Erythroblast (primary cell): Measurements from ENCODE around the gene VSIG10.

Source experiments
- DNase-seq, 2 experiments: peaks; one replicate each; lab custom pipeline; 2025; lab: John Stamatoyannopoulos, UW
- GATA1 ChIP-seq: IDR thresholded peaks from 2 replicates; pipeline ENCODE4 v1.6.1; 2011; ENCODE audit warnings: low read depth, mild to moderate bottlenecking, control low read depth, low read length, moderate library complexity
- POLR2A ChIP-seq: IDR thresholded peaks from 2 replicates; pipeline ENCODE4 v1.6.1; 2011; ENCODE audit warnings: mild to moderate bottlenecking, low read length

VSIG10 gene

GRCh38 chr12:118061011-118061872 is 42.6 kb downstream of the VSIG10 start, which contains the start of gene WSB2:
WSB2 (minus strand) TSS chr12:118061179; CDS start chr12:118061048, 131 bp downstream.
- TF ChIP-seq POLR2A (peak; percentile 10), GATA1 (no peak)
- peak; percentile 78 to 84 for DNase-seq

- TF ChIP-seq GATA1 = no peak
- no peak for TF ChIP-seq POLR2A
- DNase-seq = peak; percentile 66 to 78
Observed at GRCh38 chr12:118060301-118061010, 43.4 kb downstream of the VSIG10 start.

DNA sequence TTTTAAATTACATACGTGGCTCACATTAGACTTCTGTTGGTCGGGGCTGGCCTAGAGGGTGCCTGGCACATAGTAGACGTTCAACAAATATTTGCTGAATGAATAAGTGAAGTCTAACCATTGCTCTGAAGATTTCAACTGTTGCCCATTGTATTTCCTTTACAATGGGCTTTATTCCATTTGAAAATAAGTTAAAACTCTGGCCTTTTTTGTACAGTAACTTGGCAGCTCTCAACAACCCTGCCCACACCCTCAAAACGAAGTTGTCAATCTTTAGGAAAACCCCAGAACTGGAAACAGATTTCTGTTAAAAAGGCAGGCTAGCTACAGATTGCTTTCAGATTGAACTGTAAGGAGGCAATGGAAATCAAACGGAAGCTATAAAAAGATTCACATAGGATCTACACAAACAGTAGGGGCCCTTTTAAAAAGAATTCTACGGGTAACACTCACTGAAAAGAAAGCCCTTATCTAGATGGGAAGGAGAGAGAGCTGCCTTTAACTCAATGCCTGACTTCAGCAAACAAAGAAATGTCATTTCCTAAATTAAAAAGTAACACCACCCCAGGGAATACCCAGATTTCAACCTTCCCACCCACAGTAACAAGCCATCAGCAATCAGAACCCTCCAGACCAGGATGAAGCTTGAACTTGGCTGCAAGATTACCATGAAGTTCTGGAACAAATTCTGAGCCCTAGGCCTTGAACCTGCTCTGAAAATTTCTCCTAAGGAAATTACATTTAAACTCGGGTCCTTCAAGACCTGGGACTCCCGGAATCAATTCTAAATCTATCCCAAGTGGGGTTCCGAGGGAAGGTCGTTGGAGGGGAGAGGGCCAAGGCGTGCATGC is 44.2 kb downstream of the VSIG10 start:
- TF ChIP-seq GATA1 = no peak
- TF ChIP-seq POLR2A = no peak
- DNase-seq = no peak

- DNase-seq = no peak
- no peak for TF ChIP-seq POLR2A
- TF ChIP-seq GATA1 = no peak
Observed at GRCh38 chr12:118058881-118059280, 44.9 kb downstream of the VSIG10 start.

DNA sequence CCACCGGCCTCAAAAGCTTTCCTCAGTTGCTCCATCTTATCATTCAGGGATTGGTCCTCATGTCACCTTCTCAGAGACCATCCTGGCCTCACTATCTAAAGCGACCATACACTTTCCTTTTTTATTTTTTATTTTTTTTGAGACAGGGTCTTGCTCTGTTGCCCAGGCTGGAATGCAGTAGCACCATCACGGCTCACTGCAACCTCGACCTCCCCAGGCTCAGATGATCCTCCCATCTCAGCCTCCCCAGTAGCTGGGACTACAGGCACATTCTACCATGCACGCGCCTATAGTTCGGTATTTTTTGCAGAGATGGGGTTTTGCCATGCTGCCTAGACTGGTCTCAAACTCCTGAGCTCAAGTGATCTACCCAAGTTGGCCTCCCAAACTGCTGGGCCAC is 45.6 kb downstream of the VSIG10 start:
- TF ChIP-seq POLR2A (no peak), GATA1 (no peak)
- no peak for DNase-seq

GRCh38 chr12:118055865-118056773 is 47.7 kb downstream of the VSIG10 start:
- DNase-seq = no peak
- TF ChIP-seq POLR2A = peak; percentile 14
- TF ChIP-seq GATA1 = no peak

DNA sequence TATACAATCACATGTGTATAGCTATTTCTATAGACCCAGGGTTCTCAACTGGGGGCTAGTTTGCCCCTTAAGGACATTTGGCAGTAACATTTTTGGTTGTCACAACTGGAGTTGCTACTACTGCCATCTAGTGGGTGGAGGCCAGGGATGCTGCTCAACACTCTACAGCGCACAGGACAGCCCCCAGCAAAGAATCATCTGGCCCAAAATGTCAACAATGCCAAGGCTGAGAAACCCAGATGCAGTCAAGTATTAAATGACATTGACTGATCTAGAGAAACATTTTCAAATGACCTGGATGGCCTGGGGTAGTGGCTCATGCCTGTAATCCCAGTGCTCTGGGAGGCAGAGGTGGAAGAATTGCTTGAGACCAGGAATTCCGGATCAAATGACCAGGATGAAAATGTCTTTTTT is 48.7 kb downstream of the VSIG10 start:
- TF ChIP-seq GATA1 (no peak), POLR2A (no peak)
- peak; percentile 84 to 88 for DNase-seq

- DNase-seq = no peak
- TF ChIP-seq POLR2A (no peak), GATA1 (no peak)
Observed at GRCh38 chr12:118053071-118053985, 50.5 kb downstream of the VSIG10 start.

- DNase-seq = no peak
- no peak for TF ChIP-seq POLR2A
- TF ChIP-seq GATA1 = no peak
Observed at GRCh38 chr12:118052324-118053070, 51.3 kb downstream of the VSIG10 start.

- no peak for DNase-seq
Observed at GRCh38 chr12:118050972-118051910, 52.6 kb downstream of the VSIG10 start.

More at GRCh38 chr12:118050972-118051910, 52.6 kb downstream of the VSIG10 start:
- TF ChIP-seq GATA1 (no peak), POLR2A (no peak)
